Amniotic epithelial cell (primary cell): ENCODE measurements around the gene TCF7L1.
"Not testable (repeated sequence)": the region's sequence is repeated elsewhere in the genome, so short reads cannot be mapped to it uniquely, and the experiment has no call there.

Experiments
- DNase-seq: peaks from one replicate; pipeline ENCODE4 v3.0.0-alpha.2; 2010; ENCODE audit warnings: low read depth

Gene TCF7L1

DNA sequence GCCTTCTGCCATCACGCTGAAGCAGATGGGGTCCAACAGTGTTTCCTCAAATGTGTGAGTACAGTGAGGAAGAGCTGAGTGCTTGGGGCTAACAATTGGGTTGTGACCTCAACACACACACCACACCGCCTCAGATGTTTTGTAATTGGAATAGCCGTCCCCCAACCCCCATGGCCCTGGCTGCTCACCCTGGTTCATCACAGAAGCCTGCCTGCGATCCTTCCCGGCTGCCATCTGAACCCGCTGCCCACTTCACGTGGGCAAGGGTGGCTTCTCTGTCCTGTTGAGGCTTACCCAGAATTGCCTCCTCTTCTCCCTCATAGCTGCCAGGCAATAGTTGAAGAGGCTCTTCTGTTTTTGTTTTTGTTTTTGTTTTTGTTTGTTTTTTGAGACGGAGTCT, 150.4 kb downstream of the TCF7L1 start:
- no peak for DNase-seq

DNA sequence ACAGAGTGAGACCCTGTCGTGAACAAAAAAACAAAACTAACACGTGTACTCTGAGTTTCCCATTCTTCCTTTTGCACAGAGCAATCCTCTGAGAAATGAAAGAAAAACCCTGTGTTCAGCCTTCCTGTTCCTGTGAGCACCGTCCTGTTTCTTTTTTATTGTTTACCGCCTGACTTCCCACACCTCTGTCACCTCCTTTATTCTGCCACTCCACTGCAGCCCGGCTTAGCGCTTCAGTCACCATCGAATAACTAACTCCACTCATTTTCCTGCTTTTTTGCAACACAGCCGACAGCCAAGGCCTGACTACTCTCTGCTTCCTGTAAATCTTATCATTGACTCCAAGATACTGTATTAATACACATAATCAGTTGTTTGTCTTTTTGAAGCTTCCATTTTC, 153.7 kb downstream of the TCF7L1 start:
- DNase-seq = no peak

- DNase-seq = no peak
Observed at GRCh38 chr2:85287721-85288120, 154.5 kb downstream of the TCF7L1 start.

GRCh38 chr2:85288244-85288725, 155.1 kb downstream of the TCF7L1 start:
- peak; percentile 68 for DNase-seq

DNA sequence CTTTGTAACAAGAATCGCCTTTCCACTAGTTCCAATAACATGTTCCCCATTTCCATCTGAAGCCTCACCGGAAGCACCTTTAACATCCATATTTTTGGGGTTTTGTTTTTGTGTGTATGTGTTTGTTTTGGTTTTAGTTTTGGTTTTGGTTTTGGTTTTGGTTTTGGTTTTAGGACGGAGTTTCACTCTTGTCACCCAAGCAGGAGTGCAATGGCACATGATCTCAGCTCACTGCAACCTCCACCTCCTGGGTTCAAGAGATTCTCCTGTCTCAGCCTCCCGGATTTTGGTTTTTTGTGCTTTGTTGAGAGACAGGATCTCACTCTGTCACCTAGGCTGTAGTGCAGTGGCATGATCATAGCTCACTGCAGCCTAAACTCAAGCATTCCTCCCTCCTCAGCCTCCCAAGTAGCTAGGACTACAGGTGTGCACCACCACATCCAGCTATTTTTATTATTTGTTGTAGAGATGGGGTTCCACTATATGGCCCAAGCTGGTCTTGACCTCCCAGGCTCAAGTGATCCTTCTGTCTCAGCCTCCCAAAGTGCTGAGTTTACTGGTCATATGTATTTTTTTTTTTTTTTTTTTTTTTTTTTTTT, 158.3 kb downstream of the TCF7L1 start:
- no peak for DNase-seq

GRCh38 chr2:85302121-85302520, 168.9 kb downstream of the TCF7L1 start:
- DNase-seq = no peak

GRCh38 chr2:85303780-85304531, 170.8 kb downstream of the TCF7L1 start:
- no peak for DNase-seq

- no peak for DNase-seq
Observed at GRCh38 chr2:85307527-85307897, 174.3 kb downstream of the TCF7L1 start.

GRCh38 chr2:85308201-85308600, 175.0 kb downstream of the TCF7L1 start:
- no peak for DNase-seq

DNA sequence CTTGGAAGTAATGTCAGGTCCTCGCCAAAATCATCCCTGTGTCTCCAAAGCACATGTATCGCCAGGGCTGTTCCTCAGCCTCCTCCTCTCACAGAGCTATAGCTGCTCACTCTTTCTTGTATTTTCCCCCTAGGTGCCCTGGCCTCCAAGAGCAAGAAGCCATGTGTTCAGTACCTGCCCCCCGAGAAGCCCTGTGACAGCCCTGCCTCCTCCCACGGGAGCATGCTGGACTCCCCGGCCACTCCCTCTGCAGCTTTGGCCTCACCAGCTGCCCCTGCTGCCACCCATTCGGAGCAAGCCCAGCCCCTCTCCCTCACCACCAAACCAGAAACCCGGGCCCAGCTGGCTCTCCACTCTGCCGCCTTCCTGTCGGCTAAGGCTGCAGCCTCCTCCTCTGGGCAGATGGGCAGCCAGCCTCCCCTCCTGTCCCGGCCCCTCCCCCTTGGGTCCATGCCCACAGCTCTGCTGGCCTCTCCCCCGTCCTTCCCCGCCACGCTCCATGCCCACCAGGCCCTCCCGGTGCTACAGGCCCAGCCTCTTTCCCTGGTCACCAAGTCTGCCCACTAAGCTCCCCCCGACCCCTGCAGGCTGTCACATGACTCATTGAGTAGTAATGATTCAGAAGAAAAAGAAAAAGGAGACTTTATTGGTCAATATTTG, 175.8 kb downstream of the TCF7L1 start:
- DNase-seq = peak; percentile 37

DNA sequence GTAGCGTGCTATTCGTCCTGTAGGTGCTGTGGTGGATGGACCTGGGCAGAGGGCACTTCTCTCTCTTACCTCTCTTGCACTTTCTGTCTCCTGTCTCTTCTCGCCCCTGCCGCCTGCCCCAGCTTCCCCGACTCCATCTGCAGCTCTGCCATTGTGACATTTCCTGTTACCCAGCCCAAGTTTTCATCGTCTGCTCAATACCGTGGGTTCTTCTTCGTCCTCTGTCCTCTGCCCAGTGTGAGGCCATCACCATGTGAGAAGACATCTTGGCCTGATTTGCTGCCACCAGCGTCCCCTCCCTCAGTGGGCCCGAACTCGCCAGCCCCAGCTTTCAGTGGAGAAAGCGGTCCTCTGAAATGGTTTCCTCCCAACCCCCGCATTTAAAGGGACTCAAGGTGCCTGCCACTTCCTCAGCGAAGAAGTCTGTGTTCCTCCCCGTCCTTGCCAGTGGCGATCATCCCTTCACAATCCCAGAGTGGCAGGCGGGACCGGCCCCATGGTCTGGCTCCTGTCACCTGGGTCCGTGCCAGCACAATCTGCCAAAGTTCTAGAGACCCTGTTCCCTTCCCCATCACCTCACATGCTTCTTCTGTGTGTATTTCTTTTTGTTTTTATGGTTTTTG, 176.6 kb downstream of the TCF7L1 start:
- no peak for DNase-seq

GRCh38 chr2:85310330-85310729, 177.1 kb downstream of the TCF7L1 start:
- DNase-seq = no peak

DNA sequence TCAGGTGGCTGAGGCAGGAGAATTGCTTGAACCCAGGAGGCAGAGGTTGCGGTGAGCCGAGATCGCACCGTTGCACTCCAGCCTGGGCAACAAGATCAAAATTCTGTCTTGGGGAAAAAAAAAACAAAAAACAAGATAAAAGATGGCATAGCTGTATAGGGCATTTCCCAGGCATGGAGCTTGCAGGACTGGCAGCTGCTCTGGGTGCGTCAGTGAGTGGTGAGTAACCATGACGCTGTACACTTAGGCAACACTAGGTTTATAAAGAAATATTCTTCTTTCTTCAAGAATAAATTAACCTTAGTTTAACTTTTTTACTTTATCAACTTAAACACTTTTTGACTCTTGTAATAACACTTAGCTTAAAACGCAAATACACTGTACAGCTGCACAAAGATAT, 179.2 kb downstream of the TCF7L1 start:
- peak; percentile 91 for DNase-seq

- DNase-seq = no peak
Observed at GRCh38 chr2:85314884-85315242, 181.7 kb downstream of the TCF7L1 start.

GRCh38 chr2:85315921-85316320, 182.7 kb downstream of the TCF7L1 start:
- DNase-seq = not testable (repeated sequence)

GRCh38 chr2:85318222-85319074, 185.3 kb downstream of the TCF7L1 start:
- peak; percentile 80 for DNase-seq

GRCh38 chr2:85319796-85320195, 186.6 kb downstream of the TCF7L1 start:
- DNase-seq = no peak

GRCh38 chr2:85323351-85323987, 190.3 kb downstream of the TCF7L1 start:
- no peak for DNase-seq

- not testable (repeated sequence) for DNase-seq
Observed at GRCh38 chr2:85323988-85324367, 190.8 kb downstream of the TCF7L1 start.

GRCh38 chr2:85324639-85325465, 191.7 kb downstream of the TCF7L1 start:
- DNase-seq = peak; percentile 85

- DNase-seq = no peak
Observed at GRCh38 chr2:85325466-85325811, 192.2 kb downstream of the TCF7L1 start.
